Cardiac septum (tissue), 1 donor: ENCODE measurements around the gene RBFOX2. TPM values are rescaled to one million over a fixed set of nuclear protein-coding genes. Genes with fewer than 3 reads are reported as not detected.
A peak's percentile ranks its signal among the peaks of the same experiment; 100 is the strongest.

Source experiments
- DNase-seq: peaks from one replicate; pipeline ENCODE4 v3.0.0-alpha.2; 2020; ENCODE audit warnings: low spot score
- intact Hi-C: fragments of 100-400 bp; cut with DNase I; formaldehyde crosslinking; loops from one replicate; pipeline ENCODE4 v1.14.0; 2022
- total RNA-seq: library from RNA; stranded (reverse); fragmentation: NEBNext Ultra II Directional; extraction: Animal tissue kit (Norgen Biotek cat#: 25700); gene quantifications from one replicate; pipeline ENCODE4 v1.2.1, GENCODE V29; 2021
- donor health status: DM: no; HTN: no; CAD: no.

RBFOX2 gene
- total RNA-seq, 1 donor from 2014 or later = 102 TPM

GRCh38 chr22:35860837-35861236, 167.8 kb downstream of the RBFOX2 start:
- no peak for DNase-seq
- intact Hi-C loops = no loop called here

DNA sequence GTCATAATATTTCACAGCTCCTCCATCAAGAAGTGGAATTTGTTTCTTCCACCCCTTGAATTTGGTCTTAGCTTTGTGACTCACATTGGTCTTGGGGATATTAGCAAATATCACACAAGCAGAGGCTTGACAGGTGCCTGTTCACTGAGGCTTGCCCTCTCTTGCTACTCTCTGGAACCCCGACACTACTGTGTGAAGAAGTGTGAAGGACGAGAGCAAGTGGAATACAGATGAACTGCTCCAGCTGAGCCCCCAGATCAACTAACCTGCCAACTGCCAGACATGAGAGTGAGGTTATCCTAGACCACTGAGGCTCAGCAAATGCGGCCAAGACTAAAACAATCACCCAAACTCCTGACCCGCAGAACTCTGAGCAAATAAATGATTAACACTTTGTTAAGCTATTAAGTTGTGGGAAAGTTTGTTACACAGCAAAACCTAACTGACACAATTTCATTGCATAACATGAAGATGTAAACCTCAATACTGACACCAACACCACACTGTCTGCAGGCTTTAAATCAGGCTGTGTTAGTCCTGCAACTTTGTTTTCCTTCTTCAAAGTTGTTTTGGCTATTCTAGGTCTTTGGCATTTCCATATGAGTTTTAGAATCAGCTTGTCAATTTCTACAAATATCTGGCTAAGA, 168.4 kb downstream of the RBFOX2 start:
- DNase-seq = no peak
- intact Hi-C loops = no loop called here

GRCh38 chr22:35854334-35854733, 174.3 kb downstream of the RBFOX2 start:
- intact Hi-C loops = no loop called here
- no peak for DNase-seq

- intact Hi-C loops = no loop called here
Observed at GRCh38 chr22:35852076-35852475, 176.5 kb downstream of the RBFOX2 start.

DNA sequence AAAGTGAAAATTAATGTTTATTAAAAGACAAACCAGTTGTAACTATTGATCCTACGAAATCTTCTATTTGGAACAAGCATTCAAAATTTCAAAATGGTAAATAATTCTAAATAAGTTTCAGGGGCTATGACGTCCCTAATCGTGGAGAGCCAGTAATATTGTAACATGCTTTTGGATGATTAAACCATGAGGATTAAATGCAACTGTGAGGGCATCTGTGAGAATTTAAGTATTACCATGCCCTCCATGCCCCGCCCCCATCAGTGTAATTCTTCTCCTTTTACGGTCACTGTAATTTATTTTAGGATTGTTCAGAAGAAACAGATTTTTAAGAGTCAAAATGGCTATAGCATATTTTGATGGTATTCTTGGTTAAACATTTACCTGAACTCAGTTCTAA, 177.8 kb downstream of the RBFOX2 start:
- intact Hi-C loops = no loop called here
- DNase-seq = no peak

More at GRCh38 chr22:35852076-35852475, 176.5 kb downstream of the RBFOX2 start:
- no peak for DNase-seq

DNA sequence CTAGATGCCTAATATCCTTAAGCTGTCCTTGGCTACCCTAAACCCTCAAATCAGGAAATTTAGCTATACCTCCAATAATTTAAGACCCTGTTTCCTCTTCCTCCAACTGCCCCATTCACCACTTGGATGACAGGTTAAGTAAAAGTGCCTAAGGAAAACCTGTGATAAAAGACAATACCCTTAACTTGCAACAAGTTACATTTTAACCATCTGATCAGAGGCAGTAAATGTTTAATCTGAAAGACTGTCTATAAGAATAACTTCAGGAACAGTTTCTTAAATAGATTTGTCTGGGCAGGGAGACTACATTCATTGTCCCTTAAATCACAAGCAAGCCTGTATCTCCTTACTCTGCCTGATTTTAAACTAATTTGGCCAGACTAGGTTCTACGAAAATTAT, 181.8 kb downstream of the RBFOX2 start:
- intact Hi-C loops = no loop called here
- no peak for DNase-seq

DNA sequence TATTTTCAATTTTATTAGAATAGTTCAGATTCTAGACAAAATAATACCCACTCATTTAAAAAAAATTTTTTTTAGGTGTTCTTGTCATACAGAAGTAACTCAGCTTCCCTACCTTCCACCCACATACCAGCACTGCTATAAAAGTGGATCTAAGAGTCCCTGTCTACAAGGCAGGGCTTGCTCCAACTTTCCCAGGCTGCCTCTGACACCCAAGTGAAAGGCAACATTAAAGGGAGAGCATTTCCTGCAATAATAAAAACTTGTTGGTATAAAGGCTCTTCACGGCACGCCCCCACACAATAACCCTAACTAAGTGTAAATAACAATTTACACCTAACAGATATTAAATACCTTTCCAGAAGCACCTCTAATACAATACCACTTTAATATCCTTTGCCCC, 183.7 kb downstream of the RBFOX2 start:
- intact Hi-C loops = loop anchor here (5.0 kb wide), 1 partner anchor 72 kb away; no protein-coding TSS in a partner anchor
- no peak for DNase-seq

DNA sequence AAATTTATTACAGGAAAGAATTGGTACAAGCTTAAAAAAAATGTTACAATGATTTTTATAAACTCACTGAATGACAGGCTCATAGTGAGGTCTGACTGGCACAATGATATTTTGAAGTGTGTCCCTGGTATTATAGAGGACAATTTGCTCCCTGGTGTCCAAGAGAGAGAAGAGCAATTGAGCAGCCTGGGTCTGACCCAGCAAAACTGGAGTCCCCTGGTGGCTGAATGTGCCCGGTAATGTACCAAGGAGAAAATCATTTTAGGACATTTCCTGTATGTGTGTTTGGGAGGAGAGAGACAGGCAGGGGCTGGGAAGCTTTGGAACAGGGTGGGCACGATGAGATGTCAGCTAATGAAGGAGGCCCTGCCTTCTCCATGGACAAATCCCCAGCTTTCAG, 185.7 kb downstream of the RBFOX2 start:
- intact Hi-C loops = loop anchor here (5.0 kb wide), 1 partner anchor 74 kb away; no protein-coding TSS in a partner anchor

GRCh38 chr22:35842519-35842913, 186.1 kb downstream of the RBFOX2 start:
- intact Hi-C loops = loop anchor here (5.0 kb wide), 1 partner anchor 75 kb away; no protein-coding TSS in a partner anchor
- no peak for DNase-seq

More for the DNA sequence above, 185.7 kb downstream of the RBFOX2 start:
- no peak for DNase-seq

DNA sequence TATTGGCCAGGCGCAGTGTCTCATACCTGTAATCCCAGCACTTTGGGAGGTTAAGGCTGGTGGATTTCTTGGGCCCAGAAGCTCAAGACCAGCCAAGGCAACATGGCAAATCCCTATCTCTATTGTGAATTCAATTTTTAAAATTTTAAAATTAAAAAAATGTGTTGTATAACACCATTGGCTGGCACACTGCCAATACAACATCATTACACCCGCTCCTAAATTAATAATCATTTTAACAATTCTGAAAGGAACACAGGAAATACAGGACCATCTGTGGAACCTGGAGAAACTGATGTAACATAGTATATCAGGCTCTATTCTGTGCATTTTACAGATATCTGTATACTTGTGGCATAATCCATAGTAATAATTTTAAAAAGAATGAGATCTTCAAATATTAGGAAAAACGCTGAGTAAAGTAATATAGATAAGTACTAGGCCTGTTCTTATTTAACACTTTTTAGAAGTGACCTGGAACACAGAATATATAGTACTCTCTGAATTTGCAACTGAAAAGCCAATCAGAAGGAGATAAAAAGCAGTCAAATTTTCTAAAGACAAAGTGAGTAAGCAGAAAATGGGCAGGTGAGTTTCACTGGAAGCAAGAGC, 186.6 kb downstream of the RBFOX2 start:
- no peak for DNase-seq
- intact Hi-C loops = loop anchor here (5.0 kb wide), 1 partner anchor 75 kb away; no protein-coding TSS in a partner anchor

DNA sequence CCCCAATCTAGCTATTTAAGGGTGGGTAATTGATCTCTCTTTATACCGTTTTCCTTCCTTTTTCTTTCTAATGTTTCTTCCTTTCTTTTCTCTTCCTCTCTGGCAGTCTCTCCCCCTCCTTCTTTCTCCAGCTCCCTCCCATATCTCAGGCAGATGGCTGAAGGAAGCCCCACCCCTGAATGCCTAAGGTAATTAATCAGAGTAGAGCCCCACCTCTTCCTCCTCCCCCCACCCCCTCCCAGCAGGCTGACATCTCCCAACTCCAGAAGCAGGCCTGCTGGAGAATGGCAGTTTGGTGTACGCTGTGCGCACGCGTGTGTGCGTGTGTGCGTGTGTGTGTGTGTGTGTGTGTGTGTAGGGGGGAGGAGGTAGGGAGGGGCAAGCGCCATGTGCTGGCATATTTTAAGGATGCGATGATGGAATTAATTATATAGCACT, 188.3 kb downstream of the RBFOX2 start:
- intact Hi-C loops = loop anchor here (5.0 kb wide), 1 partner anchor 77 kb away; no protein-coding TSS in a partner anchor
- peak; percentile 90 for DNase-seq

DNA sequence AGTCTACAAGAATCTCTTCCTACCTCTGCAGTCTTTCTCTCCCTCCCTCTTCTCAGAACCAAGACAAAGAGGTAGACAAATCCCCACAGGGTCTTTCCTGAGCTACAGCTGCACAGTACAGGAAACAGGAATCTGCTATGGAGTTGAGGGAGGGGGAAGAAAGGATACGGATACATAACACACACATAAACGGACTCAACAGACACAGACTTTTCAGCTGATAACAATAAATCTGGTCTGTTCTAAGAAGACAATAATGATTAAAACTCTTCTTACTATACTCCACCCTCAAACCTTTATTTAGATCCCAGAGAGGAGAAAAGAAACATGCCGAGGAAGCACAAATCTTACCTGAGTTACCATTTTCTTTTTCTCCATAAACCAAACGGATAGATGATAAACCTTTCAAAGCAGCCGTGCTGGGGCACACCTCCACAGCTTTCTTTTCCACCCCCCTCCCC, 188.8 kb downstream of the RBFOX2 start:
- DNase-seq = no peak
- intact Hi-C loops = loop anchor here (5.0 kb wide), 3 partner anchors 52 to 93 kb away; no protein-coding TSS in a partner anchor

DNA sequence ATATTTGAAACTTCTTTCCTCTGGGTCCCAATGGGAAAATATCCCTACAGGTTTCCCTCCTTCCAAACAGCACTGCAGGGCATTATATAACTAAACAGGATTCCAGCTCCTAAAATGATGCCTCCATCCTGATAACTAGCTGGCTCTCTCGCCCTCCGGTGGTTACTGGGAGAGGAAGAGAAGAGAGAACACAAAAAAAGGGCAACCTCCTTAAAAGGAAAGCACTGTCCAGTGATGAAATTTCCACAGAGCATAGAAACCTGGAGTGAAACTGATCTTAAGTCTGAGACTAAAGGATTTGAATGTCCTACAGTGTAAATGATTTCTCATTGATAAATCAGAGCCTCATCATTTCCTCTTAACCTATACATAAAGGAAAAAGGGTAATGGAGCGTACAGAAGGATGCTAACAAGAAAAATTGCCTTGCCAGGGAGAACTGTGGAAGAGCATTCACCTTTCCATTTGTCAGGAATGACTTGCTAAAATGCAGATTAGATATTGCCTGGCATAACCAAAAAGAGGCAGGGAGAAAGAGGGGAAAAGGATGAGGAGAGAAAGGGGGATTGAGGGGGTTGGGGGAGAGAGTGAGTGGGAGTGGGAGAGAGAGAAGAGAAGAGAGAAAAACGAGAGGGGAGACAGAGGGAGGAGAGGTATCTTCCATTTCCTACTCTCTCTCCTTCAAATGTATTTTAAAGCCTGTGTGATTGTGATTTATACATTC, 189.6 kb downstream of the RBFOX2 start:
- intact Hi-C loops = loop anchor here (5.0 kb wide), 2 partner anchors 53 to 92 kb away; no protein-coding TSS in a partner anchor
- DNase-seq = no peak

- DNase-seq = no peak
- intact Hi-C loops = loop anchor here (2.0 to 5.0 kb wide), 3 partner anchors 55 to 198 kb away; no protein-coding TSS in a partner anchor
Observed at GRCh38 chr22:35837101-35837727, 191.4 kb downstream of the RBFOX2 start.

DNA sequence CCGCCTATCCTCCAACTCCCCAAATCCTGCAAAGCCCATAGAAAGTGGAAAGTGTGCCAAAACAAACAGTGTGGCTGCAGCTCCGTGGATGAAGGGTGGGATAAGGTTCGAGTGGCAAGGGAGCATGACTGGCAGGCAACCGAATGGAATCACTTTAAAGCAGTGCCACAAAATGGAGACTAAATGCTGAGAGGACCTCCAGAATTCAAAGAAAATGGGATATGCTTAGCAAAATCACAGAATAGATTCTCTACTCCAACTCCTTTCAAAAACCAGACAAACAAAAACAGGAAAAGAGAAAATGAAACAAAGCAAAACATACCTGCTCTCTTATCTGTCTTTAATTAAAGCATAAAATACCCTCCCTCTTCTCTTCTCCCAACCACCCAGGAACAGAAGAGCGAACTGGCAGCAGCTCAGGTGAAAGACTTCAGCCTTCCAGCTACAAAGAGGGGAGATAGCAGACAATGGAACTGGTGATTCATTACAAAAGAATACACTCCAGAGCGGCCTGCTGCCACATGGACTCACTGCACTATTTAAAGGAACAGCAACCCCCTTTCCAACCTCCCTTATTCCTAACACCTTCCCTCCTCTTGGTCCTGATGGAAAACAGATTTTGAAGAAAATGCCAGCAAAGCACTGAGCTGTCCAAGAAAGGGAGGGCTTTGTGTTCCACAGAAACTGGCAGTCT, 192.5 kb downstream of the RBFOX2 start:
- intact Hi-C loops = loop anchor here (2.0 to 5.0 kb wide), 3 partner anchors 56 to 197 kb away; no protein-coding TSS in a partner anchor
- DNase-seq = no peak

DNA sequence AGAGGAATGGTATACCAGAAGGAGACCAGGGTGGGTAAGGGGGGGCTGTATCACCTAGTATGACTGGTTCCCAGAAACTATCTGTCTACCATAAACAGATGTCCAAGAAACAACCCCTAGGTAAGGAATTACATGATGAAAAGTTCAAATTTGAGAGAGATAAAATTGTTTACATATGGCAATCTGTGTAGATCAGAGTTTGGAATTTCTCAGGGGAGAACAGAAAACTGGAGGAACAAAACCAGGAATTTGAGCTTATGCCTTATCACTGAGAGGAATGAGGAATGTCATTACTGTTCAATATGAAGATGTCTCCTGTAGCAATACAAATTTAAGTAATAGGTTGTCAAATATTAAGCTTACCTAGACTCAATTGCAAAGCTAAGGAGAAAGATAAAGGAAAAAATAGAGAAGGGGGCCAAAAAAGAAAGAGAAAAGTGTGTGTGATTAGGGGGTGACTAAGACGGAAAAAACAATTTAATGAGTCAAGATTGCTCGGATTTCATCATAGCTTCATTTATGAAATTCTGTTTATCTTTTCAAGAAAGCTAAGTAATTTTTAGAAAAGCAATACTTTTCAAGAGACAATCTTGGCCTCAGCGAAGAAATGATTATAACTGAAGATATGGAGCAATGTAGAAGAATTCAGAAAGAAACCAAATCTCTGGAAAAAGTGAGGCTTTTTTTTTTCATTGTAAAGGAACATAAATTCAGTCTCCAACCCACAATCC, 193.2 kb downstream of the RBFOX2 start:
- DNase-seq = no peak
- intact Hi-C loops = loop anchor here (5.0 kb wide), 2 partner anchors 57 to 88 kb away; no protein-coding TSS in a partner anchor

GRCh38 chr22:35834061-35834460, 194.6 kb downstream of the RBFOX2 start:
- no peak for DNase-seq
- intact Hi-C loops = no loop called here

DNA sequence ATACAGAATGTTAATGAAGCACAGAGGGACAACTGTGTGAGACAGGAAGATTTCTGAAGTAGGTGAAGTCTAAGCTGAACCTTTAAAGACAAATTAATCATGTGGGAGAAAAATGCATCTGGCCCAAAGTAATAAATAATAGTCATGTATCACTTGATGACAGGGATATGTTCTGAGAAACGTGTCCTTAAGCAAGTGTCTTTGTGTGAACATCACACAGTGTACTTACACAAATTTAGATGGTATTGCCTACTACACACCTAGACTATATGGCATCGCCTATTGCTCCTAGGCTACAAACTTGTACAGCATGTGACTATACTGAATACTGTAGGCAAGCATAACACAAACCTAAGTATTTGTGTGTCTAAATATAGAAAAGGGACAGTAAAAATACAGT, 198.3 kb downstream of the RBFOX2 start:
- intact Hi-C loops = no loop called here
- DNase-seq = no peak
